H7 (cell line): ENCODE results near the gene SDR39U1. TPM values are rescaled to one million over a fixed set of nuclear protein-coding genes. Genes with fewer than 3 reads are reported as not detected.

Experiments used
- DNase-seq: peaks from one replicate; pipeline ENCODE4 v3.0.0; 2012
- H3K27me3 ChIP-seq: 2 replicates; pipeline ENCODE4 v1.6.0; 2011; ENCODE audit warnings: mild to moderate bottlenecking, low read length; ENCODE audit not compliant: control insufficient read depth, insufficient read depth
- H3K36me3 ChIP-seq: replicated peaks from 2 replicates; pipeline ENCODE4 v1.5.1; 2011; ENCODE audit warnings: low read length; ENCODE audit not compliant: control insufficient read depth, insufficient read depth
- H3K4me3 ChIP-seq: 2 replicates; pipeline ENCODE4 v1.5.1; 2011; ENCODE audit warnings: low read depth, mild to moderate bottlenecking, control low read depth, low read length, moderate library complexity; ENCODE audit not compliant: insufficient read depth
- total RNA-seq: library from RNA; depleted of rRNA; stranded (reverse); fragments of >200 nt; shearing (Covaris generic); gene quantifications from 2 replicates; pipeline ENCODE4 v1.2.3, GENCODE V29; 2014; rRNA removed

The SDR39U1 gene
- total RNA-seq, 1 experiment from 2014 or later: 26.7 TPM

- peak overlapping the region; percentile 53 for H3K4me3 ChIP-seq
- DNase-seq: peak; percentile 60
- H3K36me3 ChIP-seq: no peaks in the 10 kb centered on the region
- H3K27me3 ChIP-seq: peaks cover 6% of the 10 kb centered on the region; the same call in 1 of the 2 replicates
Observed at GRCh38 chr14:24399447-24399822, 43.1 kb downstream of the SDR39U1 start.

GRCh38 chr14:24398653-24399446, 43.7 kb downstream of the SDR39U1 start, which contains the start of gene NYNRIN:
Gene NYNRIN, plus strand, starts transcription at chr14:24399003. Its CDS starts 244 bp downstream, at chr14:24399247.
- peaks cover 6% of the 10 kb centered on the region; the same call in 1 of the 2 replicates for H3K27me3 ChIP-seq

GRCh38 chr14:24398293-24398652, 44.3 kb downstream of the SDR39U1 start:
- Histone ChIP-seq H3K27me3 (peaks cover 6% of the 10 kb centered on the region; the same call in 1 of the 2 replicates), H3K4me3 (peak overlapping the region; percentile 53), H3K36me3 (no peaks in the 10 kb centered on the region)
- peak; percentile 88 for DNase-seq

More at GRCh38 chr14:24398653-24399446, 43.7 kb downstream of the SDR39U1 start, which contains the start of gene NYNRIN:
- Histone ChIP-seq H3K4me3 (peak within 1 kb of the TSS; percentile 53), H3K36me3 (no peaks in the 10 kb centered on the region)
- peak; percentile 93 for DNase-seq

GRCh38 chr14:24397639-24398292, 44.8 kb downstream of the SDR39U1 start:
- Histone ChIP-seq H3K4me3 (no peak overlapping the region), H3K27me3 (peaks cover 6% of the 10 kb centered on the region; the same call in 1 of the 2 replicates), H3K36me3 (no peaks in the 10 kb centered on the region)
- no peak for DNase-seq

GRCh38 chr14:24395609-24396582, 46.7 kb downstream of the SDR39U1 start:
- no peak for DNase-seq
- Histone ChIP-seq H3K36me3 (no peaks in the 10 kb centered on the region), H3K27me3 (peaks cover 8% of the 10 kb centered on the region; the same call in 1 of the 2 replicates), H3K4me3 (no peak overlapping the region)

GRCh38 chr14:24394275-24394674, 48.3 kb downstream of the SDR39U1 start:
- DNase-seq: no peak
- Histone ChIP-seq H3K4me3 (no peak overlapping the region), H3K36me3 (no peaks in the 10 kb centered on the region), H3K27me3 (peaks cover 1% of the 10 kb centered on the region; the same call in 1 of the 2 replicates)

- DNase-seq: peak; percentile 64
- Histone ChIP-seq H3K4me3 (no peak overlapping the region), H3K27me3 (peaks cover 1% of the 10 kb centered on the region; the same call in 1 of the 2 replicates), H3K36me3 (no peaks in the 10 kb centered on the region)
Observed at GRCh38 chr14:24392325-24393091, 50.1 kb downstream of the SDR39U1 start.

GRCh38 chr14:24390701-24391468, 51.7 kb downstream of the SDR39U1 start:
- no peak for DNase-seq
- Histone ChIP-seq H3K4me3 (no peak overlapping the region), H3K36me3 (no peaks in the 10 kb centered on the region), H3K27me3 (peaks cover 1% of the 10 kb centered on the region; the same call in 1 of the 2 replicates)

Other genes starting within 250 kb of the SDR39U1 start
- 27.4 and 35.2 TPM in 2 replicates for gene TM9SF1, start 247.3 kb downstream of the SDR39U1 start, total RNA-seq
- gene TSSK4, start 237.1 kb downstream of the SDR39U1 start, total RNA-seq: not detected in 2 replicates
- 17.6 and 20.8 TPM in 2 replicates for gene CHMP4A, start 229.3 kb downstream of the SDR39U1 start, total RNA-seq
- 18.6 and 23.6 TPM in 2 replicates for gene MDP1, start 226.7 kb downstream of the SDR39U1 start, total RNA-seq
- gene NEDD8, start 210.4 kb downstream of the SDR39U1 start, total RNA-seq: 195 and 203 TPM in 2 replicates
- 81.6 and 104 TPM in 2 replicates for gene GMPR2, start 209.8 kb downstream of the SDR39U1 start, total RNA-seq
- gene TINF2, start 200.2 kb downstream of the SDR39U1 start, total RNA-seq: 46.9 and 52.2 TPM in 2 replicates
- 0.21 and 3.1 TPM in 2 replicates for gene TGM1, start 179.6 kb downstream of the SDR39U1 start, total RNA-seq
- gene RABGGTA, start 171.2 kb downstream of the SDR39U1 start, total RNA-seq: 22.8 and 25.9 TPM in 2 replicates
- gene DHRS1, start 143.0 kb downstream of the SDR39U1 start, total RNA-seq: 13.5 and 18.8 TPM in 2 replicates
- gene NOP9, start 142.9 kb downstream of the SDR39U1 start, total RNA-seq: 27.2 and 32.4 TPM in 2 replicates
- gene CIDEB, start 134.8 kb downstream of the SDR39U1 start, total RNA-seq: 0.48 TPM in 1 of 2 replicates, not detected in the other
- gene LTB4R2, start 132.6 kb downstream of the SDR39U1 start, total RNA-seq: 4.8 and 7.8 TPM in 2 replicates
- gene LTB4R, start 131.3 kb downstream of the SDR39U1 start, total RNA-seq: 4.2 and 5.0 TPM in 2 replicates
- gene ADCY4, start 107.7 kb downstream of the SDR39U1 start, total RNA-seq: 0.17 TPM in 1 of 2 replicates, not detected in the other
- not detected in 2 replicates for gene RIPK3, start 102.8 kb downstream of the SDR39U1 start, total RNA-seq
- gene NFATC4, start 74.6 kb downstream of the SDR39U1 start, total RNA-seq: 12.2 and 28.3 TPM in 2 replicates
- gene NYNRIN, start 43.8 kb downstream of the SDR39U1 start, total RNA-seq: 3.6 and 6.1 TPM in 2 replicates
- 0.24 and 1.5 TPM in 2 replicates for gene CBLN3, start 13.1 kb downstream of the SDR39U1 start, total RNA-seq
- gene KHNYN, start 12.8 kb downstream of the SDR39U1 start, total RNA-seq: 24.8 and 27.4 TPM in 2 replicates
- gene CMA1, start 65.5 kb upstream of the SDR39U1 start, total RNA-seq: not detected in 2 replicates
- gene CTSG, start 133.5 kb upstream of the SDR39U1 start, total RNA-seq: 0.10 TPM in 1 of 2 replicates, not detected in the other
- not detected in 2 replicates for gene GZMH, start 166.9 kb upstream of the SDR39U1 start, total RNA-seq
- not detected in 2 replicates for gene GZMB, start 191.4 kb upstream of the SDR39U1 start, total RNA-seq